Measurements from ENCODE around the gene SLC38A5. TPM values are rescaled to one million over a fixed set of nuclear protein-coding genes. Genes with fewer than 3 reads are reported as not detected.

Gene SLC38A5
- total RNA-seq, 1 experiment from 2014 or later: 50.6 TPM

GRCh38 chrX:48451708-48452107 is 18.4 kb downstream of the SLC38A5 start:
- Mint-ChIP-seq H3K4me1 (no peaks in the 10 kb centered on the region), H3K27ac (no peak overlapping the region), H3K4me3 (no peak overlapping the region), H3K36me3 (no peaks in the 10 kb centered on the region), H3K27me3 (ENCODE audit: low read depth) (no peaks in the 10 kb centered on the region; the same call in 1 of the 2 replicates), H3K9me3 (no peaks in the 10 kb centered on the region)
- DNase-seq (ENCODE audit: low spot score) (no peak), ATAC-seq (no peak)
- TF ChIP-seq FOXK1 (CRISPR knock-in tag; IDR thresholded peaks at IDR 0.05): no peak
- no peak for TF ChIP-seq USF2 (CRISPR knock-in tag; IDR thresholded peaks at IDR 0.05)
- no peak for TF ChIP-seq ZMAT4 (CRISPR knock-in tag; IDR thresholded peaks at IDR 0.05)
- no peak for TF ChIP-seq CDX4 (CRISPR knock-in tag; IDR thresholded peaks at IDR 0.05; ENCODE audit: borderline replicate concordance)
- TF ChIP-seq MLX (CRISPR knock-in tag; IDR thresholded peaks at IDR 0.05): no peak
- no peak for TF ChIP-seq RELA (CRISPR knock-in tag; IDR thresholded peaks at IDR 0.05; ENCODE audit: borderline replicate concordance)
- no peak for TF ChIP-seq ZNF416 (CRISPR knock-in tag; IDR thresholded peaks at IDR 0.05)
- TF ChIP-seq CREB1 (CRISPR knock-in tag; IDR thresholded peaks at IDR 0.05): no peak
- TF ChIP-seq PRDM15 (CRISPR knock-in tag; IDR thresholded peaks at IDR 0.05): no peak
- TF ChIP-seq TEAD4 (CRISPR knock-in tag; IDR thresholded peaks at IDR 0.05): no peak
- TF ChIP-seq STAT6 (CRISPR knock-in tag; conservative IDR thresholded peaks at IDR 0.05; ENCODE audit: low read depth): no peak
- TF ChIP-seq EMX1 (CRISPR knock-in tag; IDR thresholded peaks at IDR 0.05): no peak
- TF ChIP-seq ATF2 (CRISPR knock-in tag; IDR thresholded peaks at IDR 0.05; ENCODE audit: borderline replicate concordance, low read depth): no peak
- TF ChIP-seq ARID4B (CRISPR knock-in tag; IDR thresholded peaks at IDR 0.05; ENCODE audit: borderline replicate concordance): no peak
- CTCF ChIA-PET: no interaction called here
- POLR2A ChIA-PET: no interaction called here
